Tongue (tissue), 2 donors: ENCODE results near the gene VEGFC. TPM values are rescaled to one million over a fixed set of nuclear protein-coding genes. Genes with fewer than 3 reads are reported as not detected.

ENCODE experiments used
- DNase-seq: peaks from one replicate; pipeline ENCODE4 v3.0.0-alpha.2; 2015
- total RNA-seq: library from RNA; depleted of rRNA; stranded (reverse); fragments of >200 nt; gene quantifications from one replicate; pipeline ENCODE4 v1.2.3, GENCODE V29; 2014

VEGFC gene
- total RNA-seq, 1 donor from 2014 or later: 8.7 TPM

DNA sequence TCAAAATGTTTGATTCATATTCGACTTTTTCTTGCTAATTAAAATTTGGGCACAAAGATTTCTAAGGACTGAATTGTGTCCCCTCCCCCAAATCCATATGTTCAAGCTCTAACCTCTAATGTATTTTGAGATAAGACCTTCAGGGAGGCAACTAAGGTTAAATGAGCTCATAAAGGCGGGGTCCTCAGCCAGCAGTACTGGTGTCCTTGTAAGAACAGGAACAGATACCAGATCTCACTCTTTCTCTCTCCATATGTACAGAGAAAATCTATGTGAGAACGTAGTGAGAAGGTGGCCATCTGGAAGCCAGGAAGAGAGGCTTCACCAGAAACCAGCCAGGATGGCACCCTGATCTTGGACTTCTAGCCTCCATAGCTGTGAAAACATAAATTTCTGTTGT is 116.9 kb downstream of the VEGFC start:
- DNase-seq: no peak

DNA sequence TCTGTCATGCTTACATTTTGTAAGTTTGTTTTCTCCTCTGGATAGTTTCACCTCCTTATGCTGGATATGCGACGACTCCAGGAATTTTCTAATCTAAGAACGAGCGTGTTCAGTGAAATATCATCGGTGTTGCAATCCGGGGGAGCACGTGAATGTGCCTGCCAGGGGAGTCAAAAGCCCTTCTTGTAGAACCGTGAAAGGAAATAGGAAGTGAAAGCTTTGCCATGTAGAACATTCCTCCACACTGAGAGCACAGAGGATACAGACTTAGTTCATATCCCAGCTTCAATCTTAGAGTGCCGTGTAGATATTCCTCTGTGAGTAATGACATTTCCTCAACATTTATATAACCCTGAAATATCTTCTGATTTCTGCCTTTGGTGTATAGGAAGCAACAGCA is 121.2 kb downstream of the VEGFC start:
- DNase-seq: no peak

DNA sequence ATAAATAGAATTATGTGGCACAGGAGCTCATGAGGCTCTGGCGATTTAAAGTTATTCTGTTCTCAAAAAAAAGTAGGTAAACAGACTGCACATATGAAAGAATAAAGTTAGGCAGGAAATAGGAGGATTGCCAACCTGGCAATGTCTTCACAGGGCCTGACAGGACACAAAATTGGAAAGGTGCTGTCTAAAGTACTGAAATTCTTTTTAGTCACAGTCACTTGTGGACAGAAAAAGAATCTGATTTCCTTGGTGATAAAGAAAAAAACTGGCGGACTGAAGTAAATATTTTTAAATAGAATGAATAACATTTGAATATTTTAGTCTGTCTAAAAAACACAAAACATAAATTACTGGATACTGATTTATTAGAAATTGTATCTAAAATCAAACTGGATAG is 124.4 kb downstream of the VEGFC start:
- DNase-seq: no peak

DNA sequence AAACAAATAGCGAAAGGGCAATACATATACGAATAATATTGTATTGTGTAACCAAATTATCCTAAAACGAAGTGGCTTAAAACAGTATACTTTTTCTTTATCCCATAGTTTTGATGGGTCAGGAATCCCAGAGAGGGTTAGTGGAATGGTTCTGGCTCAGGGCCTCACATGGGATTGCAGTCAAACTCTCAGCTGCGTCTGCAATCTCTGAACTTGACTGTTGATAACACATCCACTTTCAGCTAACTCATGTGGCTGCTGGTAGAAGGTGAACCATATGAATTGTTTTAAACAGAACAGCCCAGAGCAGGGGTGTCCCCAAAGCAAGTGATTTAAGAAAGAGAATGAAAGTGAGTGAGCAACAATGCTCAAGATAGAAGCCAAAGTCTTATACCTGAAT is 127.8 kb downstream of the VEGFC start:
- DNase-seq: no peak

DNA sequence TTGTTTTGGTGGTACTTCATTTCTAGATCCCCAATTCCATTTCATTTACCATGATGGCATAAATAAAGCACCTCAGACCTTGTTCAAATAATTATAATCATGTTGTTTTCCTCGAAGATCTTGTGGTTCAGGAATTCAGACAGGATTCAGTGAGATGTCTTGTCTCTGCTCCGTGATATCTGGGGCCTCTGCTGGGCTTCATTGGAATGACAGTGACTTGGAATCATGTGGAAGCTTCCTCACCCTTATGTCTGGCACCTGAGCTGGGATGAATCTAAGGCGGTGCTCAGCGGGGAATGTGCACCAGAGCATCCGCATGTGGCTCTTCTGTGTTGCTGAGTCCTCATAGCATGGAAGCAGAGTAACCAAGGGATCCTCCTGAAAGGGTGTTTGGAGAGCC is 132.2 kb downstream of the VEGFC start:
- DNase-seq: no peak

DNA sequence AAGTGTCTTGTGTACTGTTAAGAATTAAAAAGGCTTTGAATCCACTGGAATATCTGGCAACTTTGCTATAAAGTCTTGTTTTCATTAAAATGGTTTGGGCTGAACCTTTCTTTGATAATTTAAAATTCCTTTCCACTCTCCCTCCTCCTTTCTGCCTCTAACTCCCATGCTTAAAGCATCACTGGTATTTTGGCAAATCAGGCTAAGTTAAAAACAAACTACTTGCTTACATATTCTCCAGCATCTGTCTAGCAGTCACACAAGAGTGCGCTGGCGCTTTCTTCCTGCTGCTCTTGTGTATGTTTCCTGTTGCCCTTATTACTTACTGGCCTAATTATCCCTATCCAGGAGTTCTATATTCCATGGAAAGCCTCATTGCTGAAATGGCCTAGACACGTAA is 136.6 kb downstream of the VEGFC start:
- DNase-seq: peak; percentile 50

DNA sequence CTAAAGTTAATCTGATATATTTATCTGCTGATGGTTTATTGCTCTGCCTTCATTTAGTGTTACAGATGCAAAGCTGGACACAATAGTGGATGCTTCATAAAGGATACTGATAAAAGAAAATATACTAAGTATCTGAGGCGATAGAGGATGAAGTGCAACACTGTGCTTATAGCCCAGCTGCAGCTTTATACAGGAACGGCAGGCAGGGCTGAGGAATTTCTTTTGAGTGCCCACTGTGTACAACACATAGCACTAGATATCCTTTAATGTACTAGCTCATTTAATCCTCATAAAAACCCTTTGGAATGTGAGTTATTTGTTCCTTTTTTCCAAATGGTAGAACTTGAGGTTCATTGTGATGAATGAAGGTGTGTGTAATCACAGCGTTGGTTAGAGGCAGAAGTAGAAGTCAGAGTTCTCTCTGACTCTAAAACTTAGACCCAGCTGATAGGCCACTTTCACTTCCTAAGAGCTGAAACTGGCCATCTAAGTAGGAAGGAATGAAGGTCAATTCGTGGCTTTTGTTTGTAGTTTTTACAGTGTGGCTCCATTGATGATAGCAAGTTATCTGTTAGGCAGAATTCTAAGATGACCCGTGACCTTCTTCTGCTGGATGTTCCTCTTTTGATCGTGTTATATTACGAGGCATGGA is 138.0 kb downstream of the VEGFC start:
- DNase-seq: no peak

DNA sequence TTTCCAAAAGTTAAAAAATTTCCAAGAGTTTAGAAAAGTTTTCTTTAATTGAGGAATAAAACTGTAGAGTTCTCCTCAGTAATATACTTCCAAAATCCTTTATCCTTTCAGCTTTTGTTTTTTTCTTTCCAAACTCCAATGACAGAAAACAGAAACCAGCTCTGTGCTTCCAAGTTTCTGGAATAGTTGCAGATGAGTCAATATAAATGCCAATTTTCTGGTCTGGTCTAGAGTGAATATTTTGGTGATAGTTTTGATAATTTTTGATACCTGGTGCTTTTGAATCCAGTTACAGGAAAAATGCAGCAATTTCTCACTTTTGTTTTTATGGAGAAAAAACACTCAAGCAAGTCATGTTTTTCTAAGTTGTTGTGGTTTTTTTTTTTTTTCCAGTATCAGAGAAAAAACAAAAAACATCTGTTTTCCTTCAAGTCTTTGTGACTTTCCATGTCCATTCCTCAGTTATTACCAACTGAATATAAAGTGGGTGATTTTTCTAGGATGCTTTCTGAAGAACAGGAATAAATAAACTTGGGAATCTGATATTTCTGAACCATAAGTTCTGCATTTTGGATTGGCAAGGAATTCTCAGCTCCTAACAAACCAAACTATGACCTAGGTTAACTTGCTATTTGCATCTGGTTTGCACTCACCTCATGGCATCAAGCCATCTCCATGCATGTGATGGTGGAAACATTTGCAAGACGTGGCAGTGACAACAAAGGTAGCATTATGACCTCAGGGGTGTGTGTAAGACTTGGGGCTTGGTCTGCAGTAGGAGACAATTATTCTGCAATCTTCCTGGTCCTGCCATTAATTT is 139.1 kb downstream of the VEGFC start:
- peak; percentile 58 for DNase-seq

DNA sequence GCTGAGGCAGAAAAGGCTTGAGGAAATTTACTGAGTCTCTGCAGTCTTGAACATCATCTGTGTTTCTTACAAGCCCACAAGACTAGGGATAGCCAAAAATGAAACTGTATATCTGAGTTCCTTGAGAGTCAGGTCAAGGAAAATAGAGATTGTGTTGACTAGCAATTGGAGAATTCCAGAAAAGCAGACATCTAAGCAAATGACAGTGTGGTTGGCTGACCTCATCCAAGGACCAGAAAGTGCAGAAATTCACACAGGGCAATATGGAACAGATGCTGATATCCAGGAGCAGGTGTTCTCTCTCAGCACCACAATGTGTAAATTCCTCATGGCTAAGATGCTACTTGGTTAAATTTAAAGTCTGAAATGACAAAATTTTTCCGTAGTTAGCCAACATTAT is 146.4 kb downstream of the VEGFC start:
- no peak for DNase-seq

DNA sequence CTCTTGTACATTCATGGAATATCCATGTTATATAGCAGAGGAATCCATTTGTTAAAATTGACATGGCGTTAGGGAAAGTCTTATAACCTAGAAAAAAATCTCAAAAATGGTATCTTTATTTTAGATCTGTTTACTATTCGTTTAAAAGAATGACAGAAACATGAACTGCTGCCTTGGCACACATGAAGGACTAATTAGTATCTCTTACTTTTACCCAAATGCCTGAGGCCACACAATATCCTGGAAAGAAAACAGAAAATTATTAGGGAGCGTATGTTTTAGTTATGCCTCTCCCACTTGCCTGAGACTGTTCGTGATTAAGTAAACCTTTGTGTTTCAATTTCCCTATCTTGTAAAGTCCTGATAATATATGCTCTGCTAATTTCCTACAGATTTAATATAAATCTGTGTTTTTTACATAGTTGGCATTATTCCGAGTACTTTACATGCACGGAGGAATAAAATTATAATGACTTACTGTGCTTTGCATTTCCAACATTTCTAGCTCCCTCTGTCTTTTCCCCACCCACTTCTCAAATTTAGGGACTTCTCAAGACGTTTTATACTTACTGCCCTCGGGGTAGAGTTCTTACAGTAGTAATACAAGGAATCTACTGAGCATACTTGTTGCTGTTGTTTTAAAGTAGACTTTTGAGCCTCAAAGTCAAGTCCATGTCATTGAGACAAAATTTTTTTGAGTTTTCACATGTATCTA is 147.3 kb downstream of the VEGFC start:
- DNase-seq: no peak

DNA sequence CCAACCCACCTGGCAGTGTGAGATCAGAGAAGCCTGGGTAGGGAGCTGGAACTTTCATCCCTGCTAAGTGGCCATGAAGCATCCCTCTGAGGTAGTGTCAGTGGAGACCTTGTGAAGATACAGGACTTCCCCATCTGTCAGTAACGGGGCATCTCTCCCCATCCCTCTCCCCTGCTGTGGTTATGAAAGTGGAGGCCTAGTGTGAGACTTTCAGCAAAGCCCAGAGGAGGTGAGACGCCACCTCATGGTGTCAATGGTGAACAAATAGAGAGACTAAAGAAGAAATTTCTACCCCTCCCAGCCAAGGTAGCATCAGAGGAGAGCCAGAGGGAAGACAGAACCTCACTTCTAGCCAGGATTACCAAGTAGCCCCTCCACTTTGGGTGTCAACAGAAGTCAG is 150.2 kb downstream of the VEGFC start:
- DNase-seq: no peak

DNA sequence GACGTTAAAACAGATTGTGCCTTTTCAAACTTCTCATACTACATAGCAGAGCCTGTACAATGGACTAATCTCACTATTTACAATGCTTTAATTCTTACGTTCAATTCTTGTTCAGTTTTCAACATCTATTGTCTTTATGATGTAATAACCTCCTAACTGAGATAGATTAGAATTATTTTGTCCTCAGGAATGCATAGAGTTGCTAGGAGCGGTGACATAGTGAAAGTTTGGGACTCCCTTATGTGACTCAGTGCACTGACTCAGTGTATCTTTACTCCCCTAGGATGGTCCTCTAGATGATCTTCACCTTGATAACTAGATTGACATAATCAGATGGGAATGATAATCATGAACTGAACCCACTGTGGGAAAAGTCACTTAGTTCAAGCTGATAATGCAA is 151.5 kb downstream of the VEGFC start:
- DNase-seq: no peak

DNA sequence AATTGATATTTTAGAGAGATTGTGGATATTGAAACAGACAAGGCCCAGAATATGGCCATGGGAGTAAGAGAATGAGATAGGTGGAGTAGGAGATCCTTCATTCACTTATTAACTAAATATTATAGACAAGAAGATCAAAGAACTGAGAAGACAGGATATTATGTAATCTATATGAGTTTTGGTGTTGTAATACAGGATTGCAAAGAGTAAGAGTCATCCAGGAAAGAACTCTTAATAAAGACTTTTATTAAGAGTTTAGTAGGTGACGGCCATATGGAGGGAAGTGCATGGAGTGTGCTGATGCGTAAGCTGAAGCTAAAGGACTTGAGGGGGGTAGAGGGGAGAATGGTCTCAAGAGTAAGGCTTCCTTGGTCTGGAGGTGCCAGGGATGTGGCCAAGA is 153.7 kb downstream of the VEGFC start:
- no peak for DNase-seq

DNA sequence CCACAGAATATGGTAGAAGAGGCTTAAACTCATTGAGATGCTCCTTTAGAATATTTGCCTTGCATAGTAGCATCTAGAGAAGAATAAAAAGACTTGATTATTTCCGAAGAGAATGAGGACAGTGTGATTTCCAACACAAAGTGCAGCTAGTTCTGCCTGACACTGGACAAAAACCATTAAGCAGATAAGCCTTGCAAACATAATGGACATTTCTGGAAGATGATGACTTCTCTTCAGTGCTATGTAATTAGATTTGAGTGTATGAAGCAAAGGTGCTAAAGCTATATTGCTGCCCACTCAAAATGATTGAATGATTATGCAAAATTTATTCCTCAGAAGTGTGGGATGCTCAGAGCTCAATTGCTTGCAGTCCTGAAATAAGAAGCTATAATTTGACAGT is 156.4 kb downstream of the VEGFC start:
- no peak for DNase-seq

DNA sequence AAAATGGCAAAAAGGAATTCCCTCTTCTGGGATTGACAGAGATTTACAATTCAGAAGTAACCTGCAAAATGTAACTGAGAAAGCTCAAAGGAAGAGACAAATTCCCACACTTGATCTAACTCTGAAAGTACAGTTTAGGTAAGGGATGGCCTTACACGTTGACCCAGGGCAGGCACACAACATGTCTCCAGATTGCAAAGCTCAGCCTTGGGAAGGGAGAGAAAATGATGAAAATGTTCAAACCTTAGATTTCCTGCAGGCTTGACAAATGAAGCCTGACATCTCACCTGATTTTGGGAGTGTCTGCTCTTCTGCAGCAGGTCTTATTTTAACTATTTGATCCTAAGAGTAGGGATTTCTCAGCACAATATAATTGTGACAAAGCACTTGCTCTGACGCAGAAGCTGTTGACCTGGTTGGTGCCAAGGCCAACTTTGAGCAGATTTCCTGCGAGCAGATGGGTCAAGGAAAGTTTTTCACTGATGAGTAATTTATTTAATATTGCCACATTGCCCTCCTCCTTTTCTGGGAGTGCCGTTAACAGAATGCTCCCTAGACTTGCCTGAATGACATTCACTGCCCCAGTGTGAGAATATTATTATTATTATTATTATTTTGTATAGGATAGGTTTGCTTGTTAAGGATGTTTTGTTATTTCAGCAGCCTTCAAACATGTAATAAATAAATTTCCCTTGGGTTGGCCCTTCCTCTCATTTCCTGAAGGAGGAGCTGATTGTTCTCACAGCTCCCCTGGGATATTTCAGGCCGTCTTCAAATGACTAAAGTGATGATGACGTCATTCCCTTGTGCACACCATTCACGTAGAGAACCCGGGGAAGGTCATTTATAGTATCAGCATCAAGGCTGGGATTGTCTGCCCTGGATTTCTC is 157.1 kb downstream of the VEGFC start:
- DNase-seq: no peak
